Effector CD4-positive, alpha-beta T cell (primary cell): ENCODE results near the gene AP2S1.
"Not testable (repeated sequence)": the region's sequence is repeated elsewhere in the genome, so short reads cannot be mapped to it uniquely, and the experiment has no call there.

Source experiments
- DNase-seq: peaks from one replicate; pipeline ENCODE4 v3.0.0-alpha.2; 2020

AP2S1 gene

GRCh38 chr19:46840498-46840942, 10.1 kb downstream of the AP2S1 start:
- DNase-seq, result peak; percentile 28

- no peak for DNase-seq
Observed at GRCh38 chr19:46839752-46840497, 10.7 kb downstream of the AP2S1 start.

- DNase-seq, result no peak
Observed at GRCh38 chr19:46838160-46838559, 12.5 kb downstream of the AP2S1 start.

GRCh38 chr19:46834984-46835383, 15.7 kb downstream of the AP2S1 start:
- DNase-seq, result no peak

- no peak for DNase-seq
Observed at GRCh38 chr19:46834121-46834520, 16.5 kb downstream of the AP2S1 start.

GRCh38 chr19:46830864-46831263, 19.8 kb downstream of the AP2S1 start:
- no peak for DNase-seq

- DNase-seq, result no peak
Observed at GRCh38 chr19:46828484-46828883, 22.2 kb downstream of the AP2S1 start.

GRCh38 chr19:46825731-46826055, 25.0 kb downstream of the AP2S1 start:
- DNase-seq, result no peak

GRCh38 chr19:46824890-46825730, 25.5 kb downstream of the AP2S1 start:
- no peak for DNase-seq

GRCh38 chr19:46823049-46823448, 27.6 kb downstream of the AP2S1 start:
- DNase-seq, result no peak

GRCh38 chr19:46822410-46822787, 28.2 kb downstream of the AP2S1 start:
- DNase-seq, result not testable (repeated sequence)

- DNase-seq, result peak; percentile 34
Observed at GRCh38 chr19:46821512-46822409, 28.9 kb downstream of the AP2S1 start.

- no peak for DNase-seq
Observed at GRCh38 chr19:46818812-46819211, 31.8 kb downstream of the AP2S1 start.

- DNase-seq, result no peak
Observed at GRCh38 chr19:46815833-46816627, 34.6 kb downstream of the AP2S1 start.

- DNase-seq, result no peak
Observed at GRCh38 chr19:46813839-46814358, 36.7 kb downstream of the AP2S1 start.

- DNase-seq, result no peak
Observed at GRCh38 chr19:46812977-46813838, 37.4 kb downstream of the AP2S1 start.

- no peak for DNase-seq
Observed at GRCh38 chr19:46809534-46810272, 40.9 kb downstream of the AP2S1 start.

- no peak for DNase-seq
Observed at GRCh38 chr19:46806656-46807055, 44.0 kb downstream of the AP2S1 start.

- DNase-seq, result not testable (repeated sequence)
Observed at GRCh38 chr19:46804432-46804831, 46.2 kb downstream of the AP2S1 start.

GRCh38 chr19:46803555-46803954, 47.1 kb downstream of the AP2S1 start:
- no peak for DNase-seq
